Ecto neural progenitor cell (in vitro differentiated cells): Measurements from ENCODE around the gene STX1B.

Experiments
- DNase-seq: peaks from one replicate; pipeline ENCODE4 v3.0.0-alpha.2; 2018; ENCODE audit warnings: low spot score

STX1B gene

GRCh38 chr16:30996324-30996984 lies 14.0 kb downstream of the STX1B start:
- no peak for DNase-seq

GRCh38 chr16:30995927-30996323 lies 14.5 kb downstream of the STX1B start:
- DNase-seq: no peak

GRCh38 chr16:30992931-30993816 lies 17.3 kb downstream of the STX1B start:
- DNase-seq: no peak

- no peak for DNase-seq
Observed at GRCh38 chr16:30992276-30992780, 18.1 kb downstream of the STX1B start.

DNA sequence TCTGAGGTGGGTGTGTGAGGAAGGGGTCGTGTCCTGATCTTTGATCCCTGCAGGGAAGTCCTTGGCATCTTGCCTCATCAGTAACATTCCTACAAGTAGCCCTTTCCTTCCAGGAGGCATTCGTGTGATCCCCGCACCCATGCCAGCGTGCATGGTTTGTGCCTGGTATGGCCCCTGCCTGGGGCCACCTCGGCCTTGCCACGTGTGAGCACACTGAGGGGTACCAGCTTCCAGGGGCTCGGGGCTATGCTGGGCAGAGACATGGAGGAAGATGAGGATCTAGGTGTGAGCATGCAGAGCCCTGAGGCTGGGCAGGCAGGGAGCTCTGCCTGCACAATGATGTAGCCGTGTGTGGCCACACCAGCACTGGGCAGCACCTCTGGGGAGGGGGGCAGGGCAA lies 19.4 kb downstream of the STX1B start:
- DNase-seq: no peak

DNA sequence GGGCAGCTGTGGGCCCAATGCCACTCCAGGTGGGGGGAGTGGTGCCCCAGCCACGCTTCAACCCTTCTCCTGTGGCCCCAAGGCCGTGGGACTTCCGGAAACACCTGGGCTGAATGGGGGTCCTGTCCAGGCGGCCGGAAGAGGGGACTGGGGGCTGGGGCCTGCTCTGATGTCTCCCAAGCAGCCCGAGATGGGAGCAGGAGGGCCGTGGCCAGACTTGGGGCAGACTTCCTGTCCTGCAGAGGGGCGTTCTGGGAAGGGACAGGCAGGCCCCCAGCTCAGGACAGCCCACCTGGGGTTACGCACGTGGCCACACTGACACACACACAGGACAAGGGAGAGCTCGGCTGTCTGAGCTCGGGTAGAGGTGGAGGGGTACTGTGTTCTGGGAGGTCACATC lies 20.3 kb downstream of the STX1B start:
- DNase-seq: no peak

- no peak for DNase-seq
Observed at GRCh38 chr16:30989469-30990047, 20.9 kb downstream of the STX1B start.

GRCh38 chr16:30987581-30988190 lies 22.8 kb downstream of the STX1B start:
- no peak for DNase-seq

DNA sequence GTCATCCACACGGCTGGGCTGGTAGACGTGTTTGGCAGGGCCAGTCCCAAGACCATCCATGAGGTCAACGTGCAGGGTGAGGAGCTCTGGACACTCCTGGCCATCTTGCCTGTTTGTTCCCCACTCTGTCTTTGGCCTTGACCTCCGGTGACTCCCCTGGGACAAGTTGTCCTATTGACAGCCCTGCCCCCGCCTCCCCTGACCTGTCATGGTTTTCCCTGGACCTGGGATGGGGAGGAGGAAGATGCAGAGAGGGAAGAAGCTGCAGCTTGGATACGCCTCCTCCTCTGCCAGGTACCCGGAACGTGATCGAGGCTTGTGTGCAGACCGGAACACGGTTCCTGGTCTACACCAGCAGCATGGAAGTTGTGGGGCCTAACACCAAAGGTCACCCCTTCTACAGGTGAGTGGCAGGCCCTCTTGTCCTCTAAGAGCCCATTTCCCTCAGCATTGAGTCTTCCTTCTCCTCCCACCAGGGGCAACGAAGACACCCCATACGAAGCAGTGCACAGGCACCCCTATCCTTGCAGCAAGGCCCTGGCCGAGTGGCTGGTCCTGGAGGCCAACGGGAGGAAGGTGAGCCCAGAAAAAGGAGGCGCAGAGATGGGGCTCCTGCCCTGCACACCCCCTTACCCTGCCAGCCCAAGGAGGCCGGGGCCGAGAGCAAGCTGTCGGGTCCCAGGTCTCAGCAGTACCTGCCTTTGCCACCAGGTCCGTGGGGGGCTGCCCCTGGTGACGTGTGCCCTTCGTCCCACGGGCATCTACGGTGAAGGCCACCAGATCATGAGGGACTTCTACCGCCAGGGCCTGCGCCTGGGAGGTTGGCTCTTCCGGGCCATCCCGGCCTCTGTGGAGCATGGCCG lies 24.1 kb downstream of the STX1B start:
- DNase-seq: no peak

- no peak for DNase-seq
Observed at GRCh38 chr16:30985401-30986128, 24.9 kb downstream of the STX1B start.

DNA sequence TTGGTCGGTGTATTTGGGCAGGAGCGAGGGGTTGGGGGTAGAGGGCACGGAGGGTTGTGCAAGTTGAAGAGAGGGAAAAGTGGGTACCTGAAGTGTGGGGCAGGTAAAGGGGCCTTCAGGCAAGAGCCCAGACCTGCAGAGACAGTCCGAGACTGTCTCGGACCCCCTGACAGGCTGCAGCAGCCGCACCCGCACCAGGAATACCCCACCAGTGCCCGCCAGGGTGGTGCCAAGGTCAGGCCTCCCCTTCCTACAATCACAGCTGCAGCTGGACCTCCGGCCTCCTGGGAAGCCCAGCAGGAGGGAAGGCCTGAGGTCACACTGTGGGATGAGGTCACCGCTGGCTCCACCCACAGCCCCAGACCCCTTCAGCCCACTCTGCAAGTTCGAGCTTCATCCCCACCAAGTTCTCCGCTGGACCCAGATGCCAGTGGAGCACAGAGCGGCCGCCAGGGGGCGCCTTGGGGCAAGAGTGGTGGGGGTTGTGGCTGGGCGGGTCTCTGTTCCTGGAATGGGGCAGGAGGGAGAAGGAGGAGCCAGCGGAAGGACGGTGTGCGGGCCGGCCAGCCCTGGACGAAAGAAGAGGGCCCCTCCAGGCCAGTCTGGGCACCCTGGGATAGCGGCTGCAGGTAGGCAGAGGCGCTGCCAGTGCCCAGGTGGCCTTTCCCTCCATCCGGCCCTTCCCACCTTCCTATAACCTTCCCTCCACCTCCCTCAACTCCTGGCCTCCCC lies 25.6 kb downstream of the STX1B start, which contains the start of gene HSD3B7:
Gene HSD3B7, plus strand, starts transcription at position 539 of the 732 bp plus-strand sequence. CDS start 452 bp downstream, outside the sequence.
- peak; percentile 96 for DNase-seq

GRCh38 chr16:30983898-30984610 lies 26.4 kb downstream of the STX1B start:
- DNase-seq: no peak

GRCh38 chr16:30983289-30983889 lies 27.0 kb downstream of the STX1B start:
- no peak for DNase-seq

DNA sequence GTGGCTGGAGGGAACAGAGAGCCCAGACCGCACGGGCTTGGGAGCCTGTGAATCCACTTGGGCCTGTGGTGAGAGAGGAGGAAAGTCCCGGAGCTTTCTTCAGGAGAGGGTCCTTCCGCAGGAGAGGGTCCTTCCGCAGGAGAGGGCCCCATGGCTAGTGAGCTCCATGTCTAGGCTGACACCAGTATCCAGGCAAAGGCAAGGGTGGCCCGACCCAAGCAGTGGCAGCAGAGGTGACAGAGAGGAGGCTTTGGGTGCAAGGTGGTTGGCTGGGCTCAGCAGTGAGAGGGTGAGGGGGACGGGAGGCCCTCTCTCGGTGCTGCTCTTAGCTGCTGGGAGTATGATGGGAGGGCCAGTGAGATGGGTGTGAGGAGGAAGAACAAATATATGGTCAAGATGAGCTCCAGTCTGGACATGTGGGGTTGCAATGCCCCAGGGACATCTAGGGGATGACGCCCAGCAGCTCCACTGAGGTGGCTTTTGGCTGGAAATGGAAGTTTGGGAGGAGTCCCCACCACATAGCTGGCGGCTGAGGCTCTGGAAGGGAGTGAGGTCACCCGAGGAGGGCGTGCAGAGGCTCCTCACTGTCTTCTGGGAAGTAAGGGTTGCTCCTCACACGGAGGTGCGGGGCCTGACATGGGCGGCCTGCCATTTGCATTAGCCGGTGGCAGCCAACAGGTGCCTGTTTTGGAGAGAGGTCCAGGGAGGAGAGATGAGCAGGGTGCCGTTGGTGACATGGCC lies 27.7 kb downstream of the STX1B start:
- no peak for DNase-seq

- DNase-seq: no peak
Observed at GRCh38 chr16:30980959-30981358, 29.5 kb downstream of the STX1B start.

GRCh38 chr16:30980434-30980833 lies 30.0 kb downstream of the STX1B start:
- no peak for DNase-seq

- no peak for DNase-seq
Observed at GRCh38 chr16:30980023-30980371, 30.4 kb downstream of the STX1B start.
